ENCODE measurements around the gene ANKRD13B. TPM values are rescaled to one million over a fixed set of nuclear protein-coding genes. Genes with fewer than 3 reads are reported as not detected.

ANKRD13B gene
- total and polyA plus RNA-seq, 2 of the 13 experiments (the other 11 are each of a cell fraction or from before 2014, with no cell fraction given), result 1.7 to 1.8 TPM

- H2AFZ ChIP-seq (ENCODE audit: low read length), result no peak overlapping the region
- H3K36me3 ChIP-seq (replicated peaks in 1 of 2; ENCODE audit: control insufficient read depth in 1 of 2, insufficient read depth in 2 of 2, low read length in 2 of 2), result no peaks in the 10 kb centered on the region
- no peak overlapping the region for H3K9ac ChIP-seq (ENCODE audit: insufficient read depth, low read depth, low read length)
- no peaks in the 10 kb centered on the region for H3K9me3 ChIP-seq (ENCODE audit: low read length)
- ChIA-PET POLR2A (no interaction called here), CTCF (ENCODE audit: low intra/inter-chr PET ratio, low total read pairs) (no interaction called here)
- H3K4me3 ChIP-seq (replicated peaks in 1 of 3; ENCODE audit: insufficient read depth in 1 of 3, low read depth in 2 of 3, low read length in 3 of 3), result no peak overlapping the region
- H3K4me2 ChIP-seq (ENCODE audit: low read depth, low read length), result no peak overlapping the region
- DNase-seq (ENCODE audit: low spot score) (no peak), FAIRE-seq (no peak), ATAC-seq (no peak)
- 100% methylated on average over 2 of the region's 2 CpGs for WGBS (ENCODE audit: low lambda C conversion rate)
- intact Hi-C loops (cut with micrococcal nuclease; ENCODE audit: unreplicated experiment) (no loop called here), in situ Hi-C loops (cut with HindIII; ENCODE audit: extremely low pct_ligation_motif_present, low pct_unique_long_range_greater_than_20kb) (no loop called here)
- no peaks in the 10 kb centered on the region for H3K27me3 ChIP-seq (ENCODE audit: control insufficient read depth in 1 of 2, insufficient read depth in 2 of 2, low read length in 2 of 2)
- no peaks in the 10 kb centered on the region for H4K20me1 ChIP-seq (ENCODE audit: insufficient read depth, low read length)
- H3K4me1 ChIP-seq (ENCODE audit: insufficient read depth, low read length), result peaks cover 21% of the 10 kb centered on the region
- no TSS peak for BruUV-seq (replicated peaks)
- no peak overlapping the region for H3K27ac ChIP-seq (ENCODE audit: extremely low read length, insufficient read depth, low read length)
- TF ChIP-seq SRF (IDR thresholded peaks at IDR 0.05; ENCODE audit: low read depth, low read length) (no peak), SALL1 (CRISPR knock-in tag; IDR thresholded peaks at IDR 0.05) (no peak), KLF16 (CRISPR knock-in tag; IDR thresholded peaks at IDR 0.05) (no peak)
- H3K79me2 ChIP-seq (ENCODE audit: insufficient read depth, low read length), result no peaks in the 10 kb centered on the region
These were observed 49.3 kb downstream of the ANKRD13B start for GRCh38 chr17:29642171-29642611.

GRCh38 chr17:29643817-29644160 is 50.9 kb downstream of the ANKRD13B start:
- H3K9me3 ChIP-seq (ENCODE audit: low read length), result no peaks in the 10 kb centered on the region
- H3K27ac ChIP-seq (ENCODE audit: extremely low read length, insufficient read depth, low read length), result peak overlapping the region; percentile 27
- no peak overlapping the region for H2AFZ ChIP-seq (ENCODE audit: low read length)
- H3K36me3 ChIP-seq (replicated peaks in 1 of 2; ENCODE audit: control insufficient read depth in 1 of 2, insufficient read depth in 2 of 2, low read length in 2 of 2), result no peaks in the 10 kb centered on the region
- intact Hi-C loops (cut with micrococcal nuclease; ENCODE audit: unreplicated experiment) (no loop called here), in situ Hi-C loops (cut with HindIII; ENCODE audit: extremely low pct_ligation_motif_present, low pct_unique_long_range_greater_than_20kb) (no loop called here)
- H3K9ac ChIP-seq (ENCODE audit: insufficient read depth, low read depth, low read length), result no peak overlapping the region
- BruUV-seq (replicated peaks), result no TSS peak
- POLR2A ChIA-PET, result no interaction called here
- ATAC-seq (no peak), DNase-seq (ENCODE audit: low spot score) (no peak), FAIRE-seq (no peak)
- no peaks in the 10 kb centered on the region for H3K79me2 ChIP-seq (ENCODE audit: insufficient read depth, low read length)
- 100% methylated on average over 1 of the region's 1 CpG for WGBS (ENCODE audit: low lambda C conversion rate)
- H3K27me3 ChIP-seq (ENCODE audit: control insufficient read depth in 1 of 2, insufficient read depth in 2 of 2, low read length in 2 of 2), result no peaks in the 10 kb centered on the region
- H3K4me1 ChIP-seq (ENCODE audit: insufficient read depth, low read length), result peaks cover 21% of the 10 kb centered on the region
- CTCF ChIA-PET (ENCODE audit: low intra/inter-chr PET ratio, low total read pairs), result no interaction called here
- H3K4me3 ChIP-seq (replicated peaks in 1 of 3; ENCODE audit: insufficient read depth in 1 of 3, low read depth in 2 of 3, low read length in 3 of 3), result no peak overlapping the region
- no peaks in the 10 kb centered on the region for H4K20me1 ChIP-seq (ENCODE audit: insufficient read depth, low read length)
- H3K4me2 ChIP-seq (ENCODE audit: low read depth, low read length), result no peak overlapping the region
- no peak for TF ChIP-seq HOXD1 (CRISPR knock-in tag; IDR thresholded peaks at IDR 0.05)
- no peak for TF ChIP-seq ZNF432 (CRISPR knock-in tag; IDR thresholded peaks at IDR 0.05; ENCODE audit: borderline replicate concordance)
- TF ChIP-seq RBAK (CRISPR knock-in tag; IDR thresholded peaks at IDR 0.05), result no peak
- TF ChIP-seq ZNF800 (CRISPR knock-in tag; IDR thresholded peaks at IDR 0.05), result no peak
- TF ChIP-seq TBX3 (IDR thresholded peaks at IDR 0.05; ENCODE audit: borderline replicate concordance), result no peak
- TF ChIP-seq ZNF549 (CRISPR knock-in tag; IDR thresholded peaks at IDR 0.05), result no peak
- TF ChIP-seq ZFP41 (CRISPR knock-in tag; IDR thresholded peaks at IDR 0.05; ENCODE audit: borderline replicate concordance), result no peak
- TF ChIP-seq HNRNPK (IDR thresholded peaks at IDR 0.05; ENCODE audit: low read depth, low read length, poor library complexity, severe bottlenecking), result no peak
- no peak for TF ChIP-seq ATF5 (CRISPR knock-in tag; IDR thresholded peaks at IDR 0.05; ENCODE audit: low read depth)
- TF ChIP-seq CREM (IDR thresholded peaks at IDR 0.05), result no peak
- TF ChIP-seq CREM (CRISPR knock-in tag; IDR thresholded peaks at IDR 0.05), result no peak
- TF ChIP-seq PBX3 (CRISPR knock-in tag; IDR thresholded peaks at IDR 0.05; ENCODE audit: borderline replicate concordance), result no peak
- no peak for TF ChIP-seq MAFK (conservative IDR thresholded peaks at IDR 0.05 in 1 of 2, IDR thresholded peaks at IDR 0.05 in 1 of 2; ENCODE audit: low read length in 2 of 2)
- no peak for TF ChIP-seq ASH2L (IDR thresholded peaks at IDR 0.05; ENCODE audit: insufficient read length, low read depth, low read length)

Measured in HepG2 (cell line).